ENCODE measurements around the gene CCDC110. TPM values are rescaled to one million over a fixed set of nuclear protein-coding genes. Genes with fewer than 3 reads are reported as not detected.

Gene CCDC110
- 0.34 TPM in 1 of 5 replicates, not detected in the others for total RNA-seq (2022; extraction: Qiagen RNA extraction)

DNA sequence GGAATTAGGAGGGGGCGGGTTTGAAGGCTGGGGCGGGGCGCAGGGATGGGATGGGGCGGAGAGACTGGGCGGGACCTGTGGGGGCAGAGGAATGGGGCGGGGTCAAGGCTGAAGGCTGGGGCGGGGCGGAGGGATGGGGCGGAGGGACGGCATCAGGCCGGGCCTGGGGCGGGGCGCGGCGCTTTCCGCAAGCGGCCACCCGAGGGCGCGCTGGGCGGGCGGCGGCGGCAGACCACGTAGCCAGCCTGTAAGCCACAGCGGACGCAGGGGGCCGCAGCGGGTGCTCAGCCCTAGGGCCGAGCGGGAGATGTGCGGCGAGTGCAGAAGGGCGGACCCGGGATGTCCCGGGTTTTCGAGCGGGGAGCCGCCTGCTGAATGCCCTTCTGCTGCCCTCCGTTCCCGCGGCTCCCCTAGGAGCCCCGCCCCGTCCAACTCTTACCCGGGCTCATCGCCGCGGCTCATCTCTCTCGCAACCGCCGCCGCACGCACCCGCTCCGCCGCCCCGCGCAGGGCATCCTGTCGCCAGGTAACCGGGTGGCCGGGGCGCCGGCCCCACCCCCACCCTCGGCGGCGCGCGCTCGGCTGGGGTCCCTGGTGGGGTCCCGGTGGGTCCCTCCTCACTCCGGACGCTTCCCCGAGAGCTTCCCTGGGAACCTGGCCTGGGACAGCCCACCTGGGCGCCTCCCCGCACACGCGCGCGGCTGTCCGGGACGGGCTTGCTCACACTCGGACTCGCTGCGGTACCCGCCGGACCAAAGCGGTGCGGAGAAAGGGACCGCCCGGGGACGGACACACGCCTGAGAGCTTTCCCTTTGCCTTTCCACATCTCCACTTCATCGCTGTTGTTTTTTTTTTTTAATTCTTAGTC, at the start of gene CCDC110:
CCDC110 (minus strand) TSS at position 499 of the 868 bp plus-strand sequence; CDS start at position 449, 50 bp downstream.

GRCh38 chr4:185425647-185426352, 45.7 kb downstream of the CCDC110 start, which contains the start of gene UFSP2:
Gene UFSP2, minus strand, starts transcription at chr4:185425964. Its CDS starts 96 bp downstream, at chr4:185425868.

DNA sequence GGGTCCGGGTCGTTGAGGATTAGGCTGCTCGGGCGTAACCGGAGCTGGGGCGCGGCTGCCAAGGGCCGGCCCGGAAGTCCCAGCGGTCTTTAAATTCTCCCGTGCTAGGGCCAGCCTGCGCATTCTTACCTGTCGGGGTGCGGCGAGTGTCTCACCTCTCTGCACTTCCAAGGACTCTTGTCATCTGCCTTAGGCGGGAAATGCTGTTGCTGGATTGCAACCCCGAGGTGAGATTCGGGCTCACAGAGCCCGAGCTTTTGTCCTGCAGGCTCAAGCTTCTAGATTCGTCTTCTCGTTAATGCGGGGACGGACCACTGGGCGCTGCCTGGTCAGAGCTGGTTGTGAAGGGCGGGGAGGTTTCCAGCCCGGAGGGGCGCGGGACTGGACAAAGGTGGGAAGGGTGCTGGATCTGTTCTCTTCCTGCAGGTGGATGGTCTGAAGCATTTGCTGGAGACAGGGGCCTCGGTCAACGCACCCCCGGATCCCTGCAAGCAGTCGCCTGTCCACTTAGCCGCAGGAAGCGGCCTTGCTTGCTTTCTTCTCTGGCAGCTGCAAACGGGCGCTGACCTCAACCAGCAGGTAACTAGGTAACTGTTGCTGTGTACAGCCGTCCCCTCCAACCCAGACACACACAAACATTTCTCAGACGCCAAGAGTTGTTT, 74.7 kb downstream of the CCDC110 start, which contains the start of gene ANKRD37:
ANKRD37 (plus strand) TSS at position 118 of the 662 bp plus-strand sequence; CDS start at position 201, 83 bp downstream.

DNA sequence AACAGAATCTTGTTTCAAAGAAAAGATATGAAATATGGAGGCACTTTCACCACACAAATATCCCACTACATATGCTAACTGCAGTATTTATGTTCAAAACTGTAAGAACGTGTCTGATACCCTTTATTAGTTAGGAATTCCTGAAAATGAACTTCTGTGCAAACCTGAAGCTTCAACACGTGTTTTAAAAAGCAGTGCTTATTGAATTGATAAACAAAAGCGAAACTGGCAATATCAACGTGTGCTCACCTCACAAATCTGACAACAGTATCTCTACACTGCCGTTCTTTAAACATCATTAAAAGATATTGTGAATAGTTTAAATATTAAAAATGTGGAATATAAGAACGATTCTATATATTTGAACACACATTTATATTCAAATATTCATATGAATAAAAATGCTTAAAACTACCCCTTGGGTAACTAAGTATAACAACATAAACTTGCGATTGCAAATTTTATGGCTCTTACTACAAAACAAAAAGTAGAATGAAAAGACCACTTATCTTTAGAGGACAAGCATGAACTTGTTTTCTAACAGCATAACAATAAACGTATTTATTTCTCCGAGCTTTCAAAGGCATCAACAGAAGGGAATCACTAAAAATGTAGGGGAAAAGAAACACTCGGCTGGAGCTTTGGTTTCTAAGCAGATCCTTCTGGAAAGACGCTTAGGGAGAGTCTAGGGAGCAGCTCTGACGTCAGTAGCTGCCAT, 76.1 kb downstream of the CCDC110 start, which contains the start of gene LRP2BP:
LRP2BP (minus strand) TSS at position 687 of the 718 bp plus-strand sequence. CDS start 17,738 bp downstream, outside the sequence.

Other genes with a start within 250 kb of the CCDC110 start
- gene LRP2BP, start 75.8 kb downstream of the CCDC110 start, total RNA-seq (2022; extraction: Qiagen RNA extraction), result 0.08 to 0.30 TPM (median 0.13 TPM) in 5 replicates
- 2.2 to 4.2 TPM (median 3.2 TPM) in 5 replicates for gene ANKRD37, start 74.9 kb downstream of the CCDC110 start, total RNA-seq (2022; extraction: Qiagen RNA extraction)
- 11.4 to 14.5 TPM (median 13.6 TPM) in 5 replicates for gene UFSP2, start 45.8 kb downstream of the CCDC110 start, total RNA-seq (2022; extraction: Qiagen RNA extraction)
- gene PDLIM3, start 63.8 kb upstream of the CCDC110 start, total RNA-seq (2022; extraction: Qiagen RNA extraction), result 0.07 to 0.42 TPM (median 0.22 TPM) in 4 of 5 replicates, not detected in the other

All from A549 treated with Mapracorat at 1 μM for 4 hours (cell line).